COLO829 (cell line): Measurements from ENCODE around the gene F3.
A peak's percentile ranks its signal among the peaks of the same experiment; 100 is the strongest.
"Not testable (repeated sequence)": the region's sequence is repeated elsewhere in the genome, so short reads cannot be mapped to it uniquely, and the experiment has no call there.

ENCODE experiments used
- DNase-seq: peaks from one replicate; pipeline ENCODE4 v3.0.0; 2012; ENCODE audit warnings: low spot score

The F3 gene

GRCh38 chr1:94541246-94542087 is at the start of gene F3:
Gene F3, minus strand, starts transcription at chr1:94541759. Its CDS starts 123 bp downstream, at chr1:94541636.
- DNase-seq: peak; percentile 16

GRCh38 chr1:94590203-94591137 is 48.9 kb upstream of the F3 start:
- DNase-seq: no peak

GRCh38 chr1:94589728-94590127 is 48.2 kb upstream of the F3 start:
- no peak for DNase-seq

GRCh38 chr1:94582565-94582964 is 41.0 kb upstream of the F3 start:
- DNase-seq: no peak

GRCh38 chr1:94580367-94581115 is 39.0 kb upstream of the F3 start:
- DNase-seq: no peak

- DNase-seq: peak; percentile 22
Measured at GRCh38 chr1:94579876-94580294, 38.3 kb upstream of the F3 start.

GRCh38 chr1:94578856-94579255 is 37.3 kb upstream of the F3 start:
- DNase-seq: no peak

GRCh38 chr1:94573917-94574316 is 32.4 kb upstream of the F3 start:
- not testable (repeated sequence) for DNase-seq

GRCh38 chr1:94572780-94573179 is 31.2 kb upstream of the F3 start:
- DNase-seq: no peak

- not testable (repeated sequence) for DNase-seq
Measured at GRCh38 chr1:94570965-94571364, 29.4 kb upstream of the F3 start.

GRCh38 chr1:94568806-94569205 is 27.2 kb upstream of the F3 start:
- DNase-seq: not testable (repeated sequence)

- not testable (repeated sequence) for DNase-seq
Measured at GRCh38 chr1:94567975-94568607, 26.5 kb upstream of the F3 start.

GRCh38 chr1:94566436-94566835 is 24.9 kb upstream of the F3 start:
- not testable (repeated sequence) for DNase-seq

- DNase-seq: no peak
Measured at GRCh38 chr1:94565901-94566300, 24.3 kb upstream of the F3 start.

GRCh38 chr1:94562519-94563260 is 21.1 kb upstream of the F3 start:
- DNase-seq: no peak

GRCh38 chr1:94560333-94560732 is 18.8 kb upstream of the F3 start:
- peak; percentile 15 for DNase-seq

- no peak for DNase-seq
Measured at GRCh38 chr1:94559921-94560320, 18.4 kb upstream of the F3 start.

- DNase-seq: no peak
Measured at GRCh38 chr1:94555091-94555490, 13.5 kb upstream of the F3 start.

- no peak for DNase-seq
Measured at GRCh38 chr1:94554580-94554979, 13.0 kb upstream of the F3 start.

GRCh38 chr1:94553931-94554330 is 12.4 kb upstream of the F3 start:
- DNase-seq: no peak

GRCh38 chr1:94553323-94553730 is 11.8 kb upstream of the F3 start:
- no peak for DNase-seq
